EH (cell line): ENCODE results near the gene KCNQ2.

ENCODE experiments used
- DNase-seq: peaks from one replicate; pipeline ENCODE4 v3.0.0-alpha.2; 2015; ENCODE audit warnings: low read depth

KCNQ2 gene

DNA sequence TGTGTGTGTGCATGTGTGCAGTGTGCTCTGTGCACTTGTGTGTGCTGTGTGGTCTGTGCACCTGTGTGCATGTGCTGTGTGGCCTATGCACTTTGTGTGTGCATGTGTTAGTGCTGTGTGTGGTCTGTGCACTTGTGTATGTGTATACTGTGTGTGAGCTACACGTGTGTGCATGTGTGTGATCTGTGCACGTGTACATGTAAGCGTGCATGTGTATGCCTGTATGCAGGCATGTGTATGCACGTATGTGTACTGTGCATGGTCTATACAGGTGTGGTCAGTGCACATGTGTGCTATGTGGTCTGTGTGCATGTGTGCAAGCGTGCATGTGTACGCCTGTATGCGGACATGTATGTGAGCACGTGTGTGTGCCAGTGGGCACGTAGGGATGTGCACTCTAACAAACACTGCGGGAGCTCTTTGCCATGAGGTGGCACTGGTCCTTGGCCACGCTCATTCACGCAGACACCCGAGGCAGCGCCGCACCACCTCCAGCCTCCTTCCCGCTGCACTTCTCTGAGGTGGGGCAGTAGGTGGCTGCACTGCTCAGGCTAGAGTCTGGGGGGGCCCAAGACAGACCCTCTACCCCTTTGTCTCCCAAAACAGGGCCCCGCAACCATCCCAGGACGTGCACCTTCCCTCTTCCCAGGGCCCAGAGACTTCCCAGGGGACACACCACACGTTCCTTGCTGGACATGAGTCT lies 68.9 kb downstream of the KCNQ2 start:
- DNase-seq = no peak

DNA sequence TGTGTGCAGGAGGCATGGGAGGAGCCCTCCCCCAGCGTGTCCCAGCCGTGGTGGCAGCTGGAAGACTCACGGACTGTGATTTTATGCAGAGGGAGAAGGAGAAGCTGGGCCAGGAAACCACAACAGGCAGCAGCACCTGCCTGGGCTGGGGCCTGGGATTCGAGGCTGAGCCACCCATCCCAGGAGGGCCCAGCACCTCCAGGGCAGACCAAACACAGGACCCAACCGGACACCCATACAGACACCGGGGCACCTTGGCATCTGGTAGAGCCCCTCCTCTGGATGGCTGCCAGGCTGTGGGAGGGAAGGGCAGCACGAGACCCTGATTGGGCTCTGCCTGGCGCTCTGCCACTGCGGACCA lies 69.6 kb downstream of the KCNQ2 start:
- DNase-seq = no peak

DNA sequence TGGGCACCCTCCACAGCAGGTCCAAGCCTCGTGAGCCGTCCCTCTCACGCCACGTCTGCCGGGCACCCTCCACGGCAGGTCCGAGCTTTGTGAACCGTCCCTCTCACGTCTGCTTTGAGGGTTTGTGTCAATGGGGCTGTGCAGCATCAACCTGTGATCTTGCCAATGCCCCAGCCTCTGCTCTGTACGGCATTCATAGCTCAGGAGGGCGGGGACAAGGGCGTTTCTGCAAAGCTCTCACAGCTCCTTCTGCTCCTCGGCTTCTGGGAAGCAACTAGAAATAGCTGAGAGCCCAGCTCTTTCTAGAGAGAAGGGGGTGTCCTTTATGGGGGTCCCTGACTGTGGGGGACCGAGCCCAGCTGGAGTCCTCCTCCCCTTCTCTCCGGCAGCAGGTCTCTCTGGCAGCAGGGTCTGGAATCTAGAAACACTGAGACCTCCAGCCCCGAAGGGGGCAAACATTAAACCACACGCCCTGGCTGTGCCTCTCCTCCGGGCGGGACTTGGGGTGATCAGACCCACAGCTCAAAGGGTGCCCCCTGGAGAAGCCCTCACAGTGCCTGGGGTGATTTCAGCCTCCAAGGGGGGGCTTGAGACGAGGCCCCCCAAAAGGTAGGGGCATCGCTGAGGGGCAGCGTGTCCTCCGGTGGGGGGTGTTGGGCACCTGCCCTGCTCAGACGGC lies 70.1 kb downstream of the KCNQ2 start:
- DNase-seq = no peak

DNA sequence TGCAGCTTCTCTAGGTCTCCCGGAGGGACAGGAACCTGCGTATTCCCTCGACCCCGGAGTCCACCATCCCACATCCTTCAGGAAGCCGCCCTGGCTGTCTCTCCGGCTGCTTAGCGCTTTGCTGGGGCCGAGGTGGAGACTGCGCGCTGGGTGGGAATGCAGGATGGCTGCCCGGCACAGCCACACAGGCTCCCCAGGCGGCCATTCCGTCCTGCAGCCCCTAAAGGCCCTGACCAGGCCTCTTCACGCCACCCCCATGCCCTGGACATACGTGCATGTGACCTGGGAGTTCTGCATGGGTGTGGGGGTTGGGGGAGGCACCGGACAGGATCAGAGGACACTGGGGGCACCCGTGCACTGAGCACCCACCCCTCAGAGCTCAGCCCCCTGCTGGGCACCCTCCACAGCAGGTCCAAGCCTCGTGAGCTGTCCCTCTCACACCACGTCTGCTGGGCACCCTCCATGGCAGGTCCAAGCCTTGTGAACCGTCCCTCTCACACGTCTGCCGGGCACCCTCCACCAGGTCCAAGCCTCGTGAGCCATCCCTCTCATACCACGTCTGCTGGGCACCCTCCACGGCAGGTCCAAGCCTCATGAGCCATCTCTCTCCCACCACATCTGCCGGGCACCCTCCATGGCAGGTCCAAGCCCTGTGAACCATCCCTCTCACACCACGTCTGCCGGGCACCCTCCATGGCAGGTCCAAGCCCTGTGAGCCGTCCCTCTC lies 70.9 kb downstream of the KCNQ2 start:
- DNase-seq = no peak

DNA sequence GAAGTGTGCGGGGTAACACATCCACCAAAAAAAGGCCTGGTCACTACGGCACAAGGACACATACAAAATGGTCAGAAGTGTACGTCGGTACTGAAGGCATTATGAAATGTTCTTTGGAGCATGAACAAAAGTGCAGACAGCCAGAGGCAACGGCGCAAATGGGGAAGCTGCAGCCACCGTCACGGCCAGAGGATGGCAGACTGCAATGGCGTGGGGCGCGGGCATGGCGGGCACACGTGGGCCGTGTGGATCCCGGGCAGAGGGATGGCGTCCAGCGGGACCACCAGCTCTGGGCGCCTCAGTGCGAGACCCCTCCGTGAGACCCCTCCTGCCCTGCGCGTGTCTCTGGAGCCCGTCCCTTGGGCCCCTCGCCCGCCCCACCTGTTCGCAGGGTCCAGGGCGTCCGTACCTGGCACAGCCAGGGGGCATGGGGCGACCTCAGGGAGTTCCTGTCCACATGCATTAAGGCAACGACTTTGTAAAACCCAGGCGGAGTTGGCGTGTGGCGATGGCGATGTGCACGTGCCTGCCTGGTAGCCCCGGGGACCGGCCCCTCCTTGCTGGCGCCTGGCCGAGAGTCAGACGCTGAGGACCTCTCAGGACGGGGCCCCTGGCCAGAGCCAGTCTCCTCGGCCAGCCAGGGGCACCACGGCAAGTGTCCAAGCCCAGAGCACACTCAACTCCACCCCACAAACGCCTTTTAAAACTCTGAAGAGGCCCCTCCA lies 71.8 kb downstream of the KCNQ2 start:
- DNase-seq = no peak

DNA sequence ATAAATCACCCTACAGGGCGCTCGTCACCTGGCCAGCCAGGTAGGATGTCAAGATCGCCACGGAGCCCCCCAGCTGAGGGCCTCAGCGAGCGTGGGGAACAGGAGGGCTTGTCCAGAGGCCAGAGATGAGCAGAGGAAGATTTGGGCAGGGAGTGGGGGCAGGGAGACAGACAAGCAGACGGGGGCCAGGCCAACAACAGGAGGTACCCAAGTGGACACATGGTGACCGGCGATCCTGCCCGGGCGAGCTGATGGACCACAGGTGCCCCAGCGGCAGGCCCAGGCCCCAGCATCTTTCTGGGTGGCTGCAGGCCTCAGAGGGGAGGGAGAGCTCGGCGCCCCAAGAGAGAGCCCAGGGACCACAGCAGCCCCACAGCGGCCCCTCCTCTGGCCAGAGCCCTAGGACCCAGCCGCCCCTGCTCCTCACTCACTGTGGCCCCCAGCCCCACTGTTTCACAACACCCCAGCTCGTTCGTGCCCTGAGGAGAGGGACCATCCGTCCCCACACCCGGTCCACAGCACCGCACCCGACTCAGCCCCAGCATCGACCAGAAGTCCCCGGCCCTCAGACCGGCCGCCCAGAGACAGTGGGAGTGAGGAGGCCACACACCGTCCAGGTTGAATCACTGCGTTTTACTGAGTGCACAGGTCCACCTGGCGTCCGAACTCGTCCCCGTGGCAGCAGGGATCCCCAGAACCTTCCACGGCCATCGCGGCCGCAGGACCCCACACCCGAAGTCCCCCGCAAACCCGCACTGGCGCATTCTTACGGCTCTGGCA lies 72.7 kb downstream of the KCNQ2 start:
- DNase-seq = no peak

DNA sequence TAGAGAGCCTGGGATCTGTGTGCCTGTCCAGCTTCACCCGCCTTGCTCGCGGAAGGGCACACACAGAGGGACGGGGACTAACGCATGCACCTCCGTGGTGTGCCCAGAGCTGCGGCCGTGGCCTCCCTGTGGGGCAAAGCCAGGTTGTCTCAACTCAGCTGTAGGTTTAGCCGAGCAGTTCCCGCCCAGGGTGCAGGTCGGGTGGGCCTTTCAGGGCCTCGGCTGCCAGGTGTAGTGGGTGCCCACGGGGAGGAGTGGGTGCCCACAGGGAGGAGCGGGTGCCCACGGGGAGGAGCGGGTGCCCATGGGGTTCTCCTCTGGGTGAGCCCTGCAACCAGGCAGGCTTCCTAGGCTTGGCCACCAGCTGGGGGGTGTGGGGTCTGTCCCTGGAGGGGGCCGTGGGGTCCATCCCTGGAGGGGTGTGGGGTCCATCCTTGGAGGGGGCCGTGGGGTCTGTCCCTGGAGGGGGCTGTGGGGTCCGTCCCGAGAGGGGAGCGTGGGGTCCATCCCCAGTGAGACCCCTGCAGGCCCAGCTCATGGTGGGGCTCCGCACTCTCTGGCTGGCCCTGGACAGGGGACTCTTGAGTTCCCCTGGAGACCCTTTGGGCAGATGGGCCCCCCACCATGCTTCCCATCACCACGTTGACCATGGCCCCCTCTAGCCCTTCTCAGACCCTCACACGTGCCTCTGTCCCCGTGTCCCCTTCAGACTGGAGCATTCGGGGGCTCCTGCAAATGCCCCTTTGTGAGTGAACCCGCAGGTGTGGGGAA lies 73.5 kb downstream of the KCNQ2 start:
- DNase-seq = no peak

DNA sequence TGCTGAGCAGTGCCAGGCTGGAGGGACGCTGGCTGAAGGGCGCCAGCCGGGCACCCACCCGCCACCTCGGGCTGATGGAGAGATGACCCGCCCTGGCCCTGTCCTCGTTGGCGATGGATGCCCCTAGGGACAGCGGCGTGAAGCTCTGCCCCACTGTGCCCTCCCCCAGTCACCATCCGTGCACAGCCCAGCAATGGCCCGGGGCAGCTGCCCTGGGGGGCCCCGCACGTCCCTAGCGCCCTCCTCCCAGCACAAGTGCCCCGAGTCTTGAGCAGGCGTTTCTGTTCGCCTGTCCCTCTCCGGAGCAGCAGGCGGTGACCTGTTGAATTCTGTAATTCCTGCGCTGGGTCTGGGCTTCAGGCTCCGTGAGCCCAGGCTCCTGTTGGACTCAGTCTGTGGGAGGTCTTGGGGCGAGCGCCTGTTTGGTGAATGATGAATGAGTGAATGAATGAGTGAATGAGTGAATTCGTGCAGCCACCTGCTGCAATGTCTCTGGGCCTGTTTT lies 74.5 kb downstream of the KCNQ2 start:
- no peak for DNase-seq

DNA sequence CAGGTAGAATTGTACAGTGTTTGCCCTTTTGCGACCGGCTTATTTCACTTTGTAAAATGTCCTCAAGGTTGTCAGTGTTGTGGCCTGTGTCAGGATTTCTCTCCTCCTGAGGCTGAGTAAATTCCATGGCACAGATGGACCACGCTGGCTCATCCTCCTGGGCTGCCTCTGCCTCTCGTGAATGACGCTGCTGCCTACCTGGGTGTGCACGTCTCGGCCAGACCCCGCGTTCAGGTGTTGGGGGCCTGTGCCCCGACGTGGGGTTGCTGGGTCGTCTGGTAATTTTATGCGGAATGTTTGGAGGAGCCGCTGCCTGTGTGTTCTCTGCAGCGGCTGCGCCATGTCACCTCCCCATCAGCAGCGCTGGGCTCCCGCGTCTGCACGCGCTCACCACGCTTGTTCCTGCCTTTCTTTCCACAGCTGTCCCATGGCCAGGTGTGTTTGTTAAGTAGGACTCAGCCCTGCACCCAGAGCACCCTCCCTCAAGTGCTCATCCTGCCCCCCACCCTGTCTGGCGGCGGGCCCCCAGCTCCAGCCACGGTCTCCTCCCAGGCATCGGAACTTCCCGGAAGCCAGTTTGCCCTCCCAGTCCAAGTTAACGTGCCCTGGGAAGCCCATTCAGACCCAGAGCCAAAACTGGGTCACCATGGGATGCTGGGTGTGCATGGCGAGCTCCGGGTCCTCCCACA lies 75.2 kb downstream of the KCNQ2 start:
- DNase-seq = no peak

DNA sequence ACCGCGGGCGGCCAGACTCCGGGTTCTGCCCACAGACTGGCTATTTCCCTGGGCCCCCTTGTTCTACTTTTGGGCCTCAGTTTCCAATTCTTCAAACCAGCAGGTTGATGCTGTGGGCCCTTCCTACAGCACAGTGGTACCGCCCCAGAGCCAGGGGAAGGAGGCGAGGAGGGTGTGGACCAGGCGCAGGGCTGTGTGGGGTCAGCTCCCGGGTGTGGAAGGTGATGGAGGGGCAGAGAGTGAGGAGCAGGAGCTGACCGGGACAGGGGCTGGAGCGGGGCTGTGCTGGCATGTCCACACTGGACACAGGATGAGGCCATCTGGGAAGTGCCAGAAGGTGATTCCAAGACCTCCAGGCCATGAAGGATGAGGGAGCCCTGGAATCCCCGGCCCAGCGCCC lies 76.2 kb downstream of the KCNQ2 start:
- no peak for DNase-seq

DNA sequence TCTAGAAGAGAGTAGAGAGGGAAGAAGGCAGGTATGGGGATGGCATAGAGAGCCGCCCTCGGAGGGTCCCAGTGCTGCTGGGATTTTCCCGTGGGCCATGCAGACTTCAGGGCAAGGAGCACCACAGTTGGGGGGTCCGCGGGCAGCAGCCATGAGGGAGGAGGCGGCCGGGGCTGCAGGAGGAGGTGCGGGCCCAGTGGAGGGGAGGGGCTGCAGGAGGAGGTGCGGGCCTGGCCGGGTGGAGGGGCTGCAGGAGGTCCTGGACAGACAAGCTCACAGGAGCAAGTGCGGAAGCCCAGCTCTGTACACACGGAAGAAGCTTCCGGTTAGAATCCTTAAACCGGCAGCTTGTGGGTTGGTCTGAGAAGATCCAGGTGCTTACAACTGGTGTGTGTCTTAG lies 76.7 kb downstream of the KCNQ2 start:
- no peak for DNase-seq

DNA sequence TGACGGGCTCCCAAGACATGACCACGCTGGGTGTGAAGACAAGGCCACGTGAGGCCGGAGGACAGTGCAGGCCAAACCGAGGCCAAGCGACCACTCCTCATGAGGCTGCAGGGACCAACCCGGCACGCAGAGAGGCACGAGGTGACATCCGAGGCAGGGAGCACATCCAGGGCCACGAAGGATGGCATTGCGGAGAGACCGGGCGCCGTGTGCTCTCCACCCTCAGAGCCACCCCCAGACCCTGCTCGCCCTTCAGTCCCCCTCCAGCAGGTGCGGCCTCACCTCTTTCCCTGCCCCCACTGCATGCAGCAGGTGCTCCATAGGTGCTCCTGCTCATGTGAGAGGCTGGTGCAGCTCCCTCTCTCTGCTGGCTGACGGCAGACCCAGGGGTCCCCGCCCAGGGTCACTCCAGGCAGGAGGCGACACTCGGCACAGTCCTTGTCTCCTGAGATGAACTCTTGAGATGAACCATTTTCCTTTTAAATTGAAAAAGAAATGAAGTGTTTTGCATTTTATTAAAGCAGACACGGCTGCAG lies 77.5 kb downstream of the KCNQ2 start:
- no peak for DNase-seq

DNA sequence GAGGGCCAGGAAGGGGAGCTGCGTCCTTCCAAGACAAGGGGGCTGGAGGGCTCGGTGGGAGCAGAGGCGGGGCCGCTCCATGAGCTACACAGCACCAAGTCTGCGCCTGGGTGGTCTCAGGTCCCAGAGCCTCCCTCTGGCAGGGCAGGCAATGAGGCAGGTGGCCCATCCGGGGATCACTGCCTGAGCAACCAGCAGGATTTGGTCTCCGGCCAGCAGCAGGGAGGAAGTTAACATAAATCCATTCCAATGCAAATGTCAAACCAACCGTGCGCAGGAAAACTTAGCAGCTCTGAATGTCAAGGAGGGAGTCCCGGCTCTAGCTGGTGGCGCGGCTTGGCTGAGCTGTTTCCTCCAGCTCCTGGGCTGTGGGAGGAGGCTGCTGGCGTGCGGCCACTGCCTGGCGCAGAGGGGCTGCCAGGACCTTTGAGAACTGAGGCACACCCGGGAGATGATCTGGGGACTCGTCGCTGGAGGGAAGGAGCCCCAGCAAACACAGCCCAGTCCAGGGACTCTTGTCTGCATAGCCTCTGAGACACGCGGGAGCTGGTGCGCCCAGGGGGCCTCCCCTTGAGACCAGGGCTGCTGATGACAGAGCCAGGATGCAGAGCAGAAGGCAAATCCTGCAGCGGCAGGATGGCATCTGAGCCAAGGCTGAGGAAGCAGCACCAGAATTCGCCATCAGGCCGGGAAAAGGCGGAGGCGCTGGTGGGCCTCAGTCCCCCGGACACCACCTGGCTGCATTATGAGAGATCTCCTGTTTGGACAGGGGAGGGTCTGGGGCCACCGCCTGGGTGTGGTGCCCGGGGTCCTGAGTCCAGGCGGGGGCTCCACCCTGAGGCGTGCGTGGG lies 78.2 kb downstream of the KCNQ2 start:
- DNase-seq = peak; percentile 8

DNA sequence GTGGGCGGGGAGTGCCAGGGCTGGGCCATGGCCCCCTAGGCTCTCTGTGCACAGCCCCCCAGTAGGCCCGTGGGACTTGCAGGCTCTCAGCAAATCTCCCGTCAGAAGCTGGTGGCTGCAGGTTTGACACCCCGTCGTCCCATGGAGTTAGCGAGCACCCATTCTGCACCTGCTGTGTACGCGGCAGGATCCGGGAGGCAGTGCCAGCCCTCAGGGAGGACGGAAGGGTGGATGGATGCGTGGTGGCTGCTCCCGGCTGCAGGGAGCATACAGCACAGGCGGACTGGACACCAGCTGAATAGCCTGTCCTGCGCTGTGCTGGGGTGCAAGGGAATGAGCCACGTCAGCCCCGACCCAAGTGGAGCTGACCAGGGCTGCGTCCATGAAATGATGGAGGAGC lies 78.9 kb downstream of the KCNQ2 start:
- DNase-seq = no peak

DNA sequence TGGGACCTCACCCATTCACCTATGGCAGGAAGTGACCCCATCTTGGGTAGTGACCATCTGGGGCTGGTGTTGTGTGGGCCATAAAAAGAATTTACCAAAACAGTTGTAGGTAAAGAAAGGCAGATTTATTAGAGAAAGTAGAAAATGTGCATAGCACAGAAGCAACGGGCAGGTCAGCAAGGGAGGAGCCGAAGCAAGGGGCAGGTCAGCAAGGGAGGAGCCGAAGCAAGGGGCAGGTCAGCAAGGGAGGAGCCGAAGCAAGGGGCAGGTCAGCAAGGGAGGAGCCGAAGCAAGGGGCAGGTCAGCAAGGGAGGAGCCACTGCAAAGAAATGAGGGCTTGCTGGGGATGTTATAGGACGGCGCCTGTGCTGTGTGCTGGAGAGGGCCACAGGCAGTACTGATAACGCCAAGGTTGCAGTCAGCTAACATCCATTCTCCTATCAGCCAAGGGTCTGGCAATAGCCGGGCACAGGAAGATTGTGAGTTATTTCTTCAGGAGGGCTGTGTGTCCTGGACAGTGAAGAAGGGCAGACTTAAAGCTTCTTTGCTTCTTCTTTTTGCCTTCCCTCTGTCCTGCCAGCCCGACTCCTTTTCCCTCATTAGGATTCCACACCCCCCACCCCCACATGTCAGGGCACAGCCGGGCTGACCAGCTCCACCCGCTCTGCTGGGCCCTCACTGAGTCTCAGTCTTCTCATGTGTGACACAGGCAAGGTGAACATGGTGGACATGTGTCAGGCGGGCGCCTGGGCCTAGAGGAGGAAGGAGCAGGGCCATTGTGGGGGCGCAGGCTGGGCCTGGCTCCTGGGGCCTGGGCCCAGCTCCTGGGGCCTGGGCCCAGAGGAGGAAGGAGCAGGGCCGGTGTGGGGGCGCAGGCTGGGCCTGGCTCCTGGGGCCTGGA lies 79.7 kb downstream of the KCNQ2 start:
- no peak for DNase-seq

DNA sequence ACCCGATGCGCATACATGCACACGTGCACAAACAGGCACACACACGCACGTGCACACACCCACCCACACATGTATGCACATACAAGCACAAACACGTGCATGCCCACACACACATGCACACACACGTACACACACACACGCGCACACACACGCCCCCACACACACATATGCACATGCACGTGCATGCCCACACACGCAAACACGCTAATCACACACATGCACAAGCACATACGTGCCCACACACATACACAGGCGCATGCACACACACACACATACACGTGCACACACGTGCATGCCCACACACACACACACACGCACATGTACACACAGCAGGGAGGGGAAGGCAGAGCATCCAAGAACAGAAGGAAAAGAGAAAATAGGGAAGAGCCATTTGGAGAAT lies 84.5 kb downstream of the KCNQ2 start:
- DNase-seq = no peak

DNA sequence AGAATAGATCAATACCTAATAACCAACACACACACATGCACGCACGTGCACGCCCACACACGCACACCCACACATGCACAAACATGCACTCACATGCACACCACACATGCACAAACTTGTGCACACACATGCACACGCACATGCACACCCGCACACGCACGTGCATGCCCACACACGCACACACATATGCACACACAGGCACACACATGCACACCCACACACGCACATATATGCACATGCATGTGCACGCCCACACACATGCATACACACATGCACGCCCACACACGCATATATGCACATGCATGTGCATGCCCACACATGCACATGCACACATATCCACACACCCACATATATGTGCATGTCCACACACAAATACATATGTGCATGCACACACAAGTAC lies 85.1 kb downstream of the KCNQ2 start:
- no peak for DNase-seq

DNA sequence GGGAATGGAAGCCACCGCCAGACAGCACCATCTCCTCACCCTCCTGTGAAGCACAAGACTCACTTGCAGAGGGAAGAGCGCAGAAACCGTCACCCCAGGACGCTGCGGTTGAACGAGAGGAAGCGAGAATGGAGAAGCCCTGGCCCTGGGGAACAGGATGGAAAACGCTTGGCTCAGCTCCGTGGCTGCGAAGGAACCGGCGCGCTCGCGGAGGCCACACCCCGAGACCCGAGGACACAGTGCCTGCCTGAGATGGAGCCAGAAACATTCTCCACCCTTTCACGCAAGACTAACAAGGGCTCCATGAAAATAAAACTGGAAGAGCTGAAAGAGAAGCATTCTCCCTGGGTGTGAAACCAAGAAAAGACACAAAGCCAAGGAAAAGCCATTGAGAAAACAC lies 86.0 kb downstream of the KCNQ2 start:
- no peak for DNase-seq
